ENCODE results near the gene ABCG4.

Gene ABCG4

DNA sequence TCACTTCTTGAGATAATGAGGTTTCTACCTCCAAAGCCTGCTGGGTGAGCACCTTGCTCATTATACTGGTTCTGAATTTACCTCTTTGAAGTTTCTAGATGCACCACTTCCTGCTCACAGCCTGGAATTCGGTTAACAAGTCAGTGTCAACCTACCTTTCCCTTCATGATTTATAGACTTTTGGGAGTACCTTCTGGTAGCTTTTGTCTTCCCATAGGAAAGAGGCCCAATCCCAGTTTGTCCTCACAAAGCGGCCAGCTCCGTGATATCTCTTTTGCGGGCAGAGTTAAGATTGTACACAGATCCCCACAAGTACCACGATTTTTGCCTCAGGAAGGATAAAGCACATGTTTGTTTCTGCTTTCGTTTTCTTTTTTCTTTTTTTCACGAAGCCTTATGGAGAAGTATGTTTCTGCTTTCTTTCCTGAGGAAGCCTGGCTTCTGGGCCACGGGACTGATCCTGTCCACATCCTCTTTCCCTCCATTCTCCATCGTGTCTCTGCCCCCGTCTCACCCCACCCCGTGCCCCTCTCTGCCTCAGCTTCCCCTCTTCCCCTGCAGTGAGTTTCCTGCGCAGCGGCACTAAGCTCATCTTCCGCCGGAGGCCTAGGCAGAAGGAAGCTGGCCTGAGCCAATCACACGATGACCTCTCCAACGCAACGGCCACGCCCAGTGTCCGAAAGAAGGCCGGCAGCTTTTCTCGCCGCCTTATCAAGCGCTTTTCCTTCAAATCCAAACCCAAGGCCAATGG, 33.2 kb upstream of the ABCG4 start:
- TF ChIP-seq, protein P1, sequence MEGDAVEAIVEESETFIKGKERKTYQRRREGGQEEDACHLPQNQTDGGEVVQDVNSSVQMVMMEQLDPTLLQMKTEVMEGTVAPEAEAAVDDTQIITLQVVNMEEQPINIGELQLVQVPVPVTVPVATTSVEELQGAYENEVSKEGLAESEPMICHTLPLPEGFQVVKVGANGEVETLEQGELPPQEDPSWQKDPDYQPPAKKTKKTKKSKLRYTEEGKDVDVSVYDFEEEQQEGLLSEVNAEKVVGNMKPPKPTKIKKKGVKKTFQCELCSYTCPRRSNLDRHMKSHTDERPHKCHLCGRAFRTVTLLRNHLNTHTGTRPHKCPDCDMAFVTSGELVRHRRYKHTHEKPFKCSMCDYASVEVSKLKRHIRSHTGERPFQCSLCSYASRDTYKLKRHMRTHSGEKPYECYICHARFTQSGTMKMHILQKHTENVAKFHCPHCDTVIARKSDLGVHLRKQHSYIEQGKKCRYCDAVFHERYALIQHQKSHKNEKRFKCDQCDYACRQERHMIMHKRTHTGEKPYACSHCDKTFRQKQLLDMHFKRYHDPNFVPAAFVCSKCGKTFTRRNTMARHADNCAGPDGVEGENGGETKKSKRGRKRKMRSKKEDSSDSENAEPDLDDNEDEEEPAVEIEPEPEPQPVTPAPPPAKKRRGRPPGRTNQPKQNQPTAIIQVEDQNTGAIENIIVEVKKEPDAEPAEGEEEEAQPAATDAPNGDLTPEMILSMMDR (IDR thresholded peaks at IDR 0.05): no peak
- Histone ChIP-seq H3K4me3 (ENCODE audit: low read depth, low read length) (no peak overlapping the region), H3K4me1 (peaks cover 3% of the 10 kb centered on the region), H3K36me3 (ENCODE audit: control insufficient read depth, insufficient read depth, low read length) (no peaks in the 10 kb centered on the region), H3K27me3 (ENCODE audit: control insufficient read depth, insufficient read depth, low read length) (no peaks in the 10 kb centered on the region), H3K27ac (no peak overlapping the region), H3K9me3 (ENCODE audit: control insufficient read depth, low read length) (no peaks in the 10 kb centered on the region), H2AFZ (no peak overlapping the region), H3K4me2 (ENCODE audit: low read length) (no peak overlapping the region), H3K9ac (no peak overlapping the region), H3K79me2 (no peaks in the 10 kb centered on the region)

DNA sequence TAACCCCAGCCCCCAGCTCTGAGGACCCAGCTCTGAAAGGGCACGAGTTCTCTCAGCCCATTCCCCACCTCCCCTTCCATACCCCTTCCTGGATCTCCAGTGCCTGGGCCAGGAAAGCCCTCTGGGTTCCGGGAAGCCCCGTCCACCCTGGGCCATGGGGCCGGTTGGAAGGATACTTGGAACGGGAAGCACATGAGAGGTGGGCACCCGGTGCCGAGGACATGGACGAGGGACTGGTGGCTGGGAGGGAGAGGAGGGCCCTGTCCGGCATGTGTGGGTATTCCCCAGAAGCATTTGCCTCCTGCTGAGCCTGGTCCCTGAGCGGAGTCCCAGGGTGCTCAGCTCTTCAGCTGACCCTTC, 32.6 kb upstream of the ABCG4 start:
- Histone ChIP-seq H2AFZ (no peak overlapping the region), H3K27me3 (ENCODE audit: control insufficient read depth, insufficient read depth, low read length) (no peaks in the 10 kb centered on the region), H3K4me3 (ENCODE audit: low read depth, low read length) (no peak overlapping the region), H3K9ac (no peak overlapping the region), H3K9me3 (ENCODE audit: control insufficient read depth, low read length) (no peaks in the 10 kb centered on the region), H3K4me2 (ENCODE audit: low read length) (no peak overlapping the region), H3K4me1 (peaks cover 5% of the 10 kb centered on the region), H3K27ac (no peak overlapping the region), H3K79me2 (no peaks in the 10 kb centered on the region), H3K36me3 (ENCODE audit: control insufficient read depth, insufficient read depth, low read length) (no peaks in the 10 kb centered on the region)
- TF ChIP-seq, protein P1 (IDR thresholded peaks at IDR 0.05): no peak

DNA sequence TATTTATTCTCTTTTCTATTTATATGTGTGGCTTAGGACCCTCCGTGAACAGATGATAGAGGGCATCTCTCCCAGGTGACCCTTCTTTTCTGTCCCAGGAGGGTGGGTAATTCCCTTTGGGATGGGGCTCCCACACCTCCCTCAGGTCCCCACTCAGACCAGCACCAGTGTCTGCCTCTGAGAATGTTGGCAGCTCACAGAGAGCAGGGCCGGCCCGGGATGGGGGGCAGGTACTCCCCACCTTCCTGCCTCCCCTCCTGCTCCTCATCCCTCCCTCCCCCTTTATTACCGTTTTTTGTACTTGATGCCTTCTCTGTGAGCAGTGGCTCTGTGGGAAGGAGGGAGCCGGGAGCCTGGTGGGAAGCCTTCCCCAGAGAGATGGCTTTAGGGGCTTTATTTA, 32.3 kb upstream of the ABCG4 start:
- no peak overlapping the region for H2AFZ ChIP-seq
- H3K79me2 ChIP-seq: no peaks in the 10 kb centered on the region
- no peak overlapping the region for H3K9ac ChIP-seq
- H3K4me3 ChIP-seq (ENCODE audit: low read depth, low read length): no peak overlapping the region
- no peaks in the 10 kb centered on the region for H3K27me3 ChIP-seq (ENCODE audit: control insufficient read depth, insufficient read depth, low read length)
- peaks cover 5% of the 10 kb centered on the region for H3K4me1 ChIP-seq
- no peak overlapping the region for H3K27ac ChIP-seq
- TF ChIP-seq, protein P1 (IDR thresholded peaks at IDR 0.05): no peak
- H3K4me2 ChIP-seq (ENCODE audit: low read length): no peak overlapping the region
- H3K9me3 ChIP-seq (ENCODE audit: control insufficient read depth, low read length): no peaks in the 10 kb centered on the region
- H3K36me3 ChIP-seq (ENCODE audit: control insufficient read depth, insufficient read depth, low read length): no peaks in the 10 kb centered on the region

DNA sequence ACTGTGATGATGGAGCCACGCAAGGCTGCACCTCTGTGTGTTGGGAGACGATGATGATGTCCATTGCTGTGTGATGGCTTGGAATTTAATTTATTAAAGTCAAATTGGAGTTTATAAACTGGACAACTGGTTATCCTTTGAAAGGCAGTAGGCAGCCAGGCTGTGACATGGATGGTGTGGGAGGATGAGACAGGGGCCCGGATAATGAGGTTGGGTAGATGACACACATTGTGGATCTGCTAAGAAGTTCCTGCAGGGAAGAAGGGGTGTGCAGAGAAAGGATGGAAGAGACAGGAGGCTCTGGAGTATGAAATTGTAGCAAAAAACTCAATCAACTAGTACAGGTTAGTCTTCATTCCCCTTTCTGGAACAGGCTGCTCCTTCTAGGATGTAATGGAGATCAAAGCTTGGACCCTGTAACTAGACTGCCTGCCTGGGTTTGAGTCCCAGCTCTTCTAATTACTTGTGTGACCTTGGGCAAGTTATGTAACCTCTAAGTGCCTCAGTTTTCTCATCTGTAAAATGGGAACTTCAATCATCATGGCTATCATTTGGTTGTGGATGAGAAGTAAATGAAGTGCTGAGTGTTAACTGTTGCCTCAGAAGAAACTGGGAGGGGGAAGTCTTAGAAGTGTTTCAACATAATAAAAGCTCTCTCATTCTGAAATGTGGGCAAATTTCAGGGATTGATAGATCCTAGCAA, 31.7 kb upstream of the ABCG4 start:
- no peak overlapping the region for H2AFZ ChIP-seq
- peaks cover 4% of the 10 kb centered on the region for H3K79me2 ChIP-seq
- no peak overlapping the region for H3K27ac ChIP-seq
- H3K4me1 ChIP-seq: peaks cover 5% of the 10 kb centered on the region
- no peak overlapping the region for H3K4me3 ChIP-seq (ENCODE audit: low read depth, low read length)
- no peaks in the 10 kb centered on the region for H3K36me3 ChIP-seq (ENCODE audit: control insufficient read depth, insufficient read depth, low read length)
- H3K9me3 ChIP-seq (ENCODE audit: control insufficient read depth, low read length): no peaks in the 10 kb centered on the region
- no peak overlapping the region for H3K9ac ChIP-seq
- TF ChIP-seq, protein P1 (IDR thresholded peaks at IDR 0.05): no peak
- no peak overlapping the region for H3K4me2 ChIP-seq (ENCODE audit: low read length)
- no peaks in the 10 kb centered on the region for H3K27me3 ChIP-seq (ENCODE audit: control insufficient read depth, insufficient read depth, low read length)

Measured in parathyroid adenoma (tissue), 2 donors.